ENCODE measurements around the gene PPP1R12B.
A peak's percentile ranks its signal among the peaks of the same experiment; 100 is the strongest.
"Not testable (repeated sequence)": the region's sequence is repeated elsewhere in the genome, so short reads cannot be mapped to it uniquely, and the experiment has no call there.

The PPP1R12B gene

DNA sequence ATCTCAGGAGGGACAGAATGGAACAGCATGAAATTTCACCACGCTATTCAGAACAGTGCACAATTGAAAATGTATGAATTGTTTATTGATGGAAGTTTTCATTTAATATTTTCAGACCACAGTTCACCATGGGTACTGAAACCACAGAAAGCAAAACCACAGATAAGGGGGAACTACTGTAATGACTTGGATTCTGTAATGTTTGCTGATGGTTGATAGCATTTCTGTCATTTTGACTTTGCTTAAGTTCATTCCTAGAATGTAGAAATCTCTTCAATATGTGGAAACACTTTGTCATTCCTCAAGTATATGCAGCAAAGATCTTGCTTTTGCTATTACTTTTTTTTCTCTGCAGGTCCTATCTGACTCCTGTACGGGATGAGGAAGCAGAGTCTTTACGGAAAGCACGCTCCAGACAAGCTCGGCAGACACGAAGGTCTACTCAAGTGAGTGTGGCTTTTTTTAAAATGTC is 139.7 kb downstream of the PPP1R12B start:
- DNase-seq (ENCODE audit: low read depth), result not testable (repeated sequence)

DNA sequence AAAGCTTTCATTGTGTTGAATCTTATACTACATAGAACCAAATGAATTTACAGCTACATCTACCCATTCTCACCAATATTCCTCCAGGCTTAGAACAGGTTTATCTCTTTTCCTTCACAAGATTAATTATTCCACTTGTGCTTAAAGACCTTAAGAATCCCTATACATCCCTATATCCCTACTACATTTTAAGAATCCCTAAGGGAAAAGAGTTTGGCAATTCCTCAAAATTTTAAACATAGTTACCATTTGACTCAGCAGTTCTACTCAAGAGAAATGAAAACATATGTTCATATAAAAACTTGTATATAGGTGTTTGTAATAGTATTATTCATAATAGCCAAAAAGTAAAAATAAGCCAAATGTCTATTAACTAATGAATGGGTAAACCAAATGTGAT is 140.6 kb downstream of the PPP1R12B start:
- DNase-seq (ENCODE audit: low read depth), result peak; percentile 62

DNA sequence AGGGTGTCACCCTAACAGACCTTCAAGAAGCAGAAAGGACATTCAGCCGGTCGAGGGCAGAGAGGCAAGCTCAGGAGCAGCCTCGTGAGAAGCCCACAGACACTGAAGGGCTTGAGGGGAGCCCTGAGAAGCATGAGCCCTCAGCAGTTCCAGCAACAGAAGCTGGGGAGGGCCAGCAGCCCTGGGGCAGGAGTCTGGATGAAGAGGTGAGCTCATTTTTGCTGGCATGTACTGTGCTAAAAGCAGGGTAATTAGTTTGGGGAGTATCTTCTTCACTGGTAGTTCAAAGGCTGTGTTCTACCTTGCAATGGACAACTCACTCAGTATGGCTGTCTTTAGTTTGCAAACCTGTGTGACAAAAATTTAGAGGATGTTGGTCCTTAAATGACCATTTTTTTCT is 144.6 kb downstream of the PPP1R12B start:
- DNase-seq (ENCODE audit: low read depth), result not testable (repeated sequence)

DNA sequence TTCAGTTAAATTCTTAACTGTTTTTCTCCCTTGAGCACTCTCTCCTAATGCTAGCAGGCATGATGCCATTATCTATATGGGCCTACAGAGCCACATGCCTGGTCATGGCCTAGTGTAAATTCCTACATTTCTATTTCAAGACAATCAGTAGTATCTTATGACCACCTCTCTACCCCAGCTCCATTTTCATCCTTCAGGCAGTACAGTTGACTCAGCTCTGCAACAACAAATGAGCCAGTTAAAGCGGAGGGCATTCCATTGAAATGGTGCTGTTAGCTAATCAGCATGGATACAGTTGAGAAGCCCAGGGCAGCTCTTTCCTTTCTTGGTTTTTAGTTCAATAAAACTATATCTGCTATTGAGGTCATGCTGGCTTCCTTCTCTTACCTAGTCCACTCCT is 150.0 kb downstream of the PPP1R12B start:
- DNase-seq (ENCODE audit: low read depth), result peak; percentile 61

DNA sequence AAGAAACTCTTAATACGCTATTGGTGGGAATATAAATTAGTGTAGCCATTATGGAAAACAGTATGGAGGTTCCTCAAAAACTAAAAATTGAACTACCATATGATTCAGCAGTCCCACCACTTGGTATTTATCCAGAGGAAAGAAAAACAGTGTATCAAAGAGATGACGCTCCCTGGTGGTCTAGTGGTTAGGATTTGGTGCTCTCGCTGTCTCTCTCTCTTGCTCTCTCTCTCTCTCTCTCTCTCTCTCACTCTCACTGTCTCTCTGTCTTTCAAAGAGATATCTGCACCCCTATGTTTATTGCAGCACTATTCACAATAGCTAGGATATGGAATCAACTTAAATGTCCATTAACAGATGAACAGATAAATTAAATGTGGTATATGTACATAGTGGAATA is 151.5 kb downstream of the PPP1R12B start:
- not testable (repeated sequence) for DNase-seq (ENCODE audit: low read depth)

DNA sequence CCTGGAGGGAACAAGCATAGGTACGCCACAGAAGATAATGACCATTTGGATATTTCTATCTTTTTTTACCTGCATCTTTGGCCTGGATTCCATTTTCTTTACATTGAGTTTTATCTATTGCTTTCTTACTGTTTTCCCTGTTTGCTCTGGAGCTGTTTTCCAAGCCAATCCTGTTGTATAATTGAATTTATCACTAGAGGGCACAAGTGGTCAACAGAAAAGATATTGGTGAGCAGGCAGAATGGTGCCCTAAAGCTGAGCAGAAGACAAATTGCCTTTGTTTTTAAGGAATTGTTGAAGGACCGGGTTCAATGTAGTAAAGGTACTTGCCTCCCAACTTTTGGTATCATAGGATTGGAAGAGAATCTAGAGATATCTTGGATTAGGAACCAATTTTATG is 152.8 kb downstream of the PPP1R12B start:
- peak; percentile 55 for DNase-seq (ENCODE audit: low read depth)

DNA sequence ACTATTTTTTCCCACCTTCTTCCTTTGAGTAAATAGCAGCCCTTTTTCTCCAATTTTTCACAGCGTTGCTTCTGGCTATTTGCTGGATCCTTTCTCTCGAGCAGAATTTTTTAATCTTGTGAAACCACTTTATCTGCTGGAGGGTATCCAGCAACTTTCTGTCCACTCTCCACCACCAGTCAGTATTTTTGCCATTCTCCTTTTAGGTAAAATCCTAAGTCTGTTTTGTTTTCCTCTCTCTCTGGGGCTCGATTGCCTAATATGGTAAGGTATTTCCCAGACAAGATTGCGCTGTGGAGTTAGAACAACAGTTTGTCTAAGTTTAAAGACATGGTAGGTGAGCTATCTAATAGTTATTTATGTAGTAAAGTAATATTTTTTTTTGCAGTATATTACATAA is 156.9 kb downstream of the PPP1R12B start:
- DNase-seq (ENCODE audit: low read depth), result peak; percentile 94

DNA sequence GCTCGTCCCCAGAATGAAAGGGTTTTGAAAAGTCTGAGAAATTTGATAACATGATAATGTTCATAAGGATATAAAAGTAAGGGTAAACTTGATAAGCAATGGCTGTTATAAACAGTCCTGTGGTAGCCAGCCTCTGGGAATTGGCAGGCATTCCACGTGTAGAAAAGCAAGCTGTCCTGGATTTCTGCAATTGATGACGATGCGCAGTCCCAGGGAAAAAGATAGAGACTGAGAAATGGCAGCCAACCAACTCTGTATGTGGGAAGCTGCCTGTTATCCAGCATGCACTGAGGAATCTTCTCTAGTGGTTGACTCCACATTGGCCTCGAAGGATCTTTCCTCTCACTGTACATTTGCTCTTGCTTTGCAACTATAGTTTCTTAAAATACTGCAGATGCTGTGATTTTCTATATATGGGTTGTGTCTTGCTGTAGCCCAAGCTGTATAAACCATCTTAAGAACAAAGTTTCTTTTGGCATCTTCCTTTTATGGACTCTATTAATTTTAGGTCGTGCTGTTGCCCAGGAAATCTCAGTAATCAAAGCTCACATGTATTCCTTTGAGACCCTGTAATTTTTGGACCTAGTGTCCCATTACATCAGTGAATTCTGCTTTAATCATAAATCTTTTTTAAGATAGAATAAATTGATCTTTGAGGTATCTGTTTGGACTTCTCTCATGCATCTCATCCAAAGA is 157.5 kb downstream of the PPP1R12B start:
- DNase-seq (ENCODE audit: low read depth), result peak; percentile 86

DNA sequence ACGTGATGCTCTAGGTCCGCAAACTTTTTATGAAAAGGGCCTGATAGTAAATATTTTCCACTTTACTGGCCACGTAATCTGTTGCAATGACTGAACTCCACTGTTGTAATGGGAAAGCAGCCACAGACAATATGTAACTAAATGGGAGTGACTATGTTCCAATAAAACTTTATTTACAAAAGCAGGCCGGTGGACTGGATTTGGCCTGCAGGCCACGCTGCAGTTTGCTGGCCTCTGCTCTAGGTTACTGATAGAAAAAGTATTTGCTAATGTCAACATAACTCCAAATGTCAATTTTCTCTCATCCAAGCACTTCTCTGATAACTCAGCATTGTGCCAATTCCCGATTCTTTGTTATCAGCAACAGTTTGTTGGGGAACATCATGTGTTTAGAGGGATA is 160.4 kb downstream of the PPP1R12B start:
- peak; percentile 26 for DNase-seq (ENCODE audit: low read depth)

DNA sequence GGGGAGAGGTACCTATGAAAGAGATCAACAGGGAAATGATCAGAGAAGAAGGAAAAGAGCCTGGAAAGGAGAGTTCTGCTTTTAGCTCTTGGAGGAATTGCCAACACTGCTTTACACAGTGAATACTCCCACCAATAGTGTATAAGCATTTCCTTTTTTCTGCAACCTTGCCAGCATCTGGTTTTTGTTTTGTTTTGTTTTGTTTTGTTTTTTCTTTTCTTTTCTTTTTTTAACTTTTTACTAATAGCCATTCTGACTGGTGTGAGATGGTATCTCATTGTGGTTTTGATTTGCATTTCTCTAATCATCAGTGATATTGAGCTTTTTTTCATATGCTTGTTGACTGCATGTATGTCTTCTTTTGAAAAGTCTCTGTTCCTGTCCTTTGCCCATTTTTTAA is 165.4 kb downstream of the PPP1R12B start:
- DNase-seq (ENCODE audit: low read depth), result not testable (repeated sequence)

DNA sequence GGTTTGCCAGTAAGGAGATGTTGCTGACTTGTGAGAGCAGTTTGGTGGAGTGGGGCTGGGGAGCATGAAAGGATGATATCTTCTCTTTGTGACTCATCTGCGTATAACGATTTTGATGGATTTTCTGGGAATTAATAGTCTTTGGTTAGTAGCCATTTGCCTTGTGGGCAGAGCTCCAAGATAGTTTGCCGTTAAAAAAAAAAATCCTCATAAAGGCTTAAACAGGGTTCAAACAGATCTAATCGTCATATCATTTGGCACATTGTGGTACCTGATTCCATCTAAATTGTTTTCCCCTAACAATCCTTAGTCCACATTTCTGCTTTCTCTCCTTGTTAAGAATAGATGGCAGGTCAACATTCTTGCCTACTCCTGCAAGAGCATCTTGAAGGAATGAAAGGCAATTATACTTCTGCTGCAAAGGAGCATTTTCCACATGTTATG is 168.0 kb downstream of the PPP1R12B start:
- DNase-seq (ENCODE audit: low read depth), result peak; percentile 84

DNA sequence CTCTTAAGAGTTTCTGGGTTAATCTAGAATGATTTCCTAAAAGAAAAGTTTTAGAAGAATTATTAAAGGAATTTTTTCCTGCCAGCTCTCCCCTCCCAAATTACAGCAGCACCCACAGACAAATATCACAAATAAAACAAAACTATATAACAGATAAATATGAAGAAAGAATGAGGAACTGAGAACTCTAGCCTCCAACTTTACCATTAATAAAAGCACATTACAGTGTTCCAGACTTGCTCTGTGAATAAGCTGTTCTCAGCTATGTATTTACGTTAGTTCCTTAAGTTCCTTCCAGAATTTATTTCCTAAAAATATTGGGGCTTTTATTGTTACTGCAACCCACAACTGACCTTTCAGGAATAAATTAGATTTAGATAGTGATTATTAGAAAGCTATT is 168.6 kb downstream of the PPP1R12B start:
- DNase-seq (ENCODE audit: low read depth), result not testable (repeated sequence)

DNA sequence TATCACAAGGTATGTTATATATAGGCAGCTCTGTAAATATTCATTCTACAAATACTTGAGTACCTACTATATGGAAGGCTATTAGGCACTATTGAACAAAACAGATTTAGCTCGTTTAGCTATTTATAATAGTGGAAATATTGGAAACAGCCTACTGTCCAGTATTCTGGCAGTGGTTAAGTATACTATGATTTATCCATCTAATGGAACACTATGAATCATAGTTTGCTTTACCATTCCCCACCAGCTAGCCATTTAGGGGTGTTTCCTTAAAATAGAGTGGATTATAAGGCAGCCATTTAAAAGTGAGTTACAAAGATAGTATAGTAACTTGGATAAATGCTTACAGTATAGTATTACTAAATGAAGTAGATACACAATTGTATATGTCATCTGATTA is 169.7 kb downstream of the PPP1R12B start:
- DNase-seq (ENCODE audit: low read depth), result peak; percentile 19

DNA sequence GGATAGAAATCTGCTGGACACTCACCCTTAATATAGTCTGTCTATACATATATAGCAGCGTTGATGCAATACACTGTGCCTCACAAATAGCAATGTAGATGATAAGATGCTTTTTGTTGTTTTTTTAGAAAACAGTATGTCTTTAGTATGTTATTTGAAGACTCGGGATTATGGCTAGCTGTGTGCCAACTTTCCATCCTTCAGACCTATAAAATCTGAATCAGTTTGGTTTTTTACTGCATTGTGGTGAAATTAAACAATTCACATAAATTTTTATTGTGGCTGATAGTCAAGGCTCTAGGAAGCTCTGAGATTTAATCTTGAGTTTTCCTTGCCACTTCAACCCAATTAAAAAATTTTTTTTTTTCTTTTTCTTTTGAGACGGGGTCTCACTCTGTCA is 170.4 kb downstream of the PPP1R12B start:
- peak; percentile 50 for DNase-seq (ENCODE audit: low read depth)

DNA sequence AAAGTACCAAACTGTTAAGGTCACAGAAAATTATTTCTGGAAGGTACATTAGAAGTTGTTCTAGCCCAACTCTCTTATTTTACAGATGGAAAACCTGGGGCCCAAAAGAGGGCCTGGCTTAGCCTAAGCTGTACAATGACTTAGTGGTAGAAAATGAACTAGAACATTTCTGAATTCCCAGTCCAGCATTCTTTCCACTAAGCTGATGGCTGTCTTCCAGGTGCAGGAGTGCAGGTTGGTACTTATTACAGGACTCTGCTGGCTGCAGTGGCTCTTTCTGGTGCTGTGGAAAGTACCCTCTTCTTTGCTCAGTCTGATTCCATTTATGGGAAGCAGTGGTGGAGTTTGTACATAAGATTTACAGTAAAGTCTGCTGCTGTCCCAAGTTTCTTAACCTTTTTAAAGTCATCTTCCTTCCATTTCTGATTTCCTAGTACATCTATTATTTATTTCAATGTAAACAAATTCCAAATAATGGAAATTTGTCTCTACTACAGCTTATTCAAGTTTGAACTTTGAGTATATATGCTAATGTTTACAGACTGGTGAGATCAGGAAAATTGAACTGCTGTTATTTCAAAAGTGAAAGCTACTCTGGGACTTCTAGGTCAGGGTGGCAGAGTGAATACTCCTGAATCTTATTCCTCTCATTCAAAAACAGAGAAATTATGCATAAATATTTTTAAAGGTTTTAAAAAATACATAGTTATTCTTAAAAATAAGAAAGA is 171.8 kb downstream of the PPP1R12B start:
- DNase-seq (ENCODE audit: low read depth), result peak; percentile 29

DNA sequence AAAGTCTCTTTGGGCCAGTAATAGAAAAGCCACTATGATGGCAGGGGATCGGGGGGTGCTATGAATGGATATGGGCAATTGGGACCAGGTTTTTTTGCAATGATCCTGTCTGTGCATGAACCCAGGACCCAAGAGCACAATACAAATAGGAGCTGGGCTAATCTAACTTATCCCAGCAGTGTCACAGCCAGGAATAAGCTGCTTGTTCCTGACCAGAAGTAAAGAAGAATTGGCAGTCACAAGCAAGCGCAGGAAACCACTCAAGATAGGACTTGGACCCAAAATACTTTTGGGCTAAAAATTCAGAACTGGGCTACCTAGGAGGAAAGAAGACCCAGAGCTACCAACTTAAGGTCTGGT is 172.3 kb downstream of the PPP1R12B start:
- DNase-seq (ENCODE audit: low read depth), result not testable (repeated sequence)

DNA sequence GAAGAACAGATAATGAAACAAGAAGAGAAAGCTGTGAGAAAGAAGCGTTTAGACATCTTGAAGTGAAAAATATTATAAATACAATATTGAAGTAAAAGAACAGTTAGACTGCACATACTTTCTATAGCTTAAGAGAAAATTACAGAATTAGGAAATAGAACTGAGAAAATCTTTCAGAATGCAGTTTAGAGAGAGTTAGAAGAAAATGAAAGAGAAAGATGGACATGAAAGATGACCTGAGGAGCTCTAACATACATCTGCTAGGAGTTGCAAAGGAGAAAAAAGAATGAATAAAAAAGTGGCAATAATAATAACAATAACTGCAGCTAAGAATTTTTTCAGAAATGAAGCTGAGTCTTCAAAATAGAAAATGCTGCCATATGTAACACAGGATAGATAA is 173.0 kb downstream of the PPP1R12B start:
- not testable (repeated sequence) for DNase-seq (ENCODE audit: low read depth)

DNA sequence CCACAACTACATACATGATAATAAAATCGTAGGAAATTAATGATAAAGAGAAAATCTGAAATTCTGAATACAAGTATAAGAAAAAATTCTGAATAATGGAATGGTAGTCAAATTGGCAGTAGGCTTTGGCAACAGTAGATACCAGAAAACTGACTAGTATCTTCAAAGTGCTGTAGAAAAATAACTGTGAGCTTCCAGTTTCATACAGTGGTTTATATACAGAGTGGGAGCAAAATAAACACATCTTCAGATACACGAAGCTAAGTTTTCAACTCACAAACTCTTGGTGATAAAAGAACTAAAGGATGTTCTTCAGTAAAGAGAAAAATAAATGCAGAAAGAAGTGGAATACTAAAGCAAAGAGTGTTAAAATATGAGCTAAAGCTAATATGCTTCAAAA is 173.4 kb downstream of the PPP1R12B start:
- no peak for DNase-seq (ENCODE audit: low read depth)

DNA sequence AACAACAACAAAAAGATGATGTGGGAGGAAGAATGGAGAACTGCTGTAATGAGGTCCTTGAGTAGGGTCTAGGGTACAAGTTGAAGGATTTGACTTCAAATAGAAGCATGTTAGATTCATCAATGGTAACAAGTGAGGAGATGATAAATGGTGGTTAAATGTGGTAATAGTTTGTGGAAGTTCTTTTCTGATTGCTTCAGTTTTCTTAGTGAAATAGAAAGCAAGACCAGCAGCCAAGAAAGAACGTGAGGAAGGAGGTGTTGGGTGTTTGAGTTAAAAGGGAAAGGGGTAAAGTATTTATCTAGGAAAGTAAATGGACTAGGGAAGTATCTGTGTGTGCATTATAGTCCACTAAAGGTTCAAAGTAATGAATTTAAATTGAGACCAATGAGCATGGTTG is 177.6 kb downstream of the PPP1R12B start:
- not testable (repeated sequence) for DNase-seq (ENCODE audit: low read depth)

DNA sequence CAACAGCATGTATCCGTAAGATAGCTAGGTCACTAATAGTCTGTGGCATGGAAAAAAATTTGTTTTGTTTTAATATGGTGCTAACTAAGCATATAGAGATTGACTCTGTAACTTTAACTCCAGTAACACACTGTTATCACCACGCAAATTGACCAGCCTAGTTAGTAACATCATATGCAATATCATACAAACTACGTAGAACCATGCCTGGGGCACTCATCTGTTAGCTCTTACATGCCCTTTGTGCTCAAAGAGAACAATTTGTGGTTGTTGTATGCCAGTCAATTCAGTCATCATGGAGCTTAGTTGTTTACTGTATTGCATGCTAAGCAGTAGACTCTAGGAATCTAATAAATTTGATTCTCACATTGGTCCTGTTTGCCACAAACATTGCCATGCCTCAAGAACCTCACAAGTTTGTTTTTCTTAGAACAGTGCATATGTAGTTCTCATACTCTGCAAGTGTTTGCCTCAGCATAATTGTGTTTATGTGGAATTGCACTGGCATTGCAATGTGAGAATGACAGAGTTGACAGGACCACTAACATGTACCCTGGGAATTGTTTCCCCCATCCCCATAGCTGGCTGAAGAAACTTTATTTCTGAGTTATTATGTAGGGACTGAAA is 179.7 kb downstream of the PPP1R12B start:
- peak; percentile 37 for DNase-seq (ENCODE audit: low read depth)

DNA sequence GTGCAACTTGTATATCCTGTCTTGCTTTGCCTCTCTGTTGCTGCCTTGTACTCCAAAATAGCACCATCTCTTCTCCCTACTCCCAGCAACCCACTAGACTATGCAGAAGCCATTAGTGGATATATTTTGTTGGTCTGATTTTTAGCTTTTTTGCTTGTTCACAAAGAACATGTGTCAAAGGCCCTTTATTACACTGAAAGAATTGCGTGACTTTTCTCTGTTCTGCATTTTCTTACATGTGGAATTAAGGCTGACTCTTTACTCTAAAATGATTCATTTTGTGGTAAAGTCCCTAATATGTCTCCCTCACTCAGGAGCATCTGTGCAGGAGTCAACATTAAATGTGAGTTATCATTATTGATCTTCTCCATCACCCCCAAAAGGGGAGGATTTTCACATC is 182.2 kb downstream of the PPP1R12B start:
- DNase-seq (ENCODE audit: low read depth), result not testable (repeated sequence)

DNA sequence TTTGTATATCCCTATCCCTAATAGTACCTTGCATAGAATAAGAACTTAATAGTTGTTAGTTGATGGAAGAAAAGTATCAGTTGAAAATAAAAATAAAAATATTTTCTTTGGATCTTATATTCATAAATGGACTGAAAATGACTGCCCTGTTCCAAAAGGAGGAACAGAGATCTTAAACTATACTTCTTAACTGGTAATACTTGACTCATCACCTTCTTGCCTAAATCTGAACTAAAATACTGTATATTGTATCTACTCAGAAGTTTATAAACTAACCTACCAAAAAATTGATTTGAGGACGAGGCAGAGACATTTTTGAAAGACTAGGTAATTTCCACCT is 182.9 kb downstream of the PPP1R12B start:
- DNase-seq (ENCODE audit: low read depth), result no peak
